Fibroblast of lung (primary cell): ENCODE measurements around the gene ARFRP1. TPM values are rescaled to one million over a fixed set of nuclear protein-coding genes. Genes with fewer than 3 reads are reported as not detected.
A peak's percentile ranks its signal among the peaks of the same experiment; 100 is the strongest.
"Not testable (repeated sequence)": the region's sequence is repeated elsewhere in the genome, so short reads cannot be mapped to it uniquely, and the experiment has no call there.

ENCODE experiments used
- DNase-seq, 2 donors: peaks; one replicate each; pipeline versions ENCODE4 v3.0.0 to v3.0.0-alpha.2; 2010; ENCODE audit warnings: low read depth in 2 of 2
- H2AFZ ChIP-seq: 2 replicates; pipeline ENCODE4 v1.5.1; 2012; ENCODE audit warnings: low read length, control low read depth, inconsistent platforms
- H3K27ac ChIP-seq: 2 replicates; pipeline ENCODE4 v1.5.1; 2011; ENCODE audit warnings: low read length, control low read depth; ENCODE audit not compliant: insufficient read depth
- H3K27me3 ChIP-seq: 2 replicates; pipeline ENCODE4 v1.5.1; 2011; ENCODE audit warnings: mild to moderate bottlenecking, low read length; ENCODE audit not compliant: control insufficient read depth, insufficient read depth
- H3K36me3 ChIP-seq: 2 replicates; pipeline ENCODE4 v1.5.1; 2011; ENCODE audit warnings: low read length; ENCODE audit not compliant: control insufficient read depth, insufficient read depth
- H3K4me1 ChIP-seq: 2 replicates; pipeline ENCODE4 v1.5.1; 2011; ENCODE audit warnings: low read length; ENCODE audit not compliant: control insufficient read depth, insufficient read depth; ENCODE audit errors: extremely low read depth
- H3K4me2 ChIP-seq: 2 replicates; pipeline ENCODE4 v1.5.1; 2011; ENCODE audit warnings: low read length, control low read depth; ENCODE audit not compliant: insufficient read depth; ENCODE audit errors: extremely low read depth
- H3K4me3 ChIP-seq, 4 experiments: fragments of 200-600 bp in 1 of 4; sonication (generic) in 1 of 4; replicated peaks in 1 of 4; 2 replicates each; pipeline ENCODE4 v1.5.1; 2011 to 2016; ENCODE audit warnings: low read length in 4 of 4, low read depth in 3 of 4, mild to moderate bottlenecking in 3 of 4, control low read depth in 2 of 4, inconsistent platforms in 1 of 4, mixed read lengths in 1 of 4; ENCODE audit not compliant: insufficient read depth in 1 of 4; ENCODE audit errors: control extremely low read depth in 1 of 4
- H3K79me2 ChIP-seq: 2 replicates; pipeline ENCODE4 v1.5.1; 2012; ENCODE audit warnings: mild to moderate bottlenecking, low read length, inconsistent platforms; ENCODE audit not compliant: control insufficient read depth, insufficient read depth
- H3K9ac ChIP-seq: 2 replicates; pipeline ENCODE4 v1.5.1; 2011; ENCODE audit warnings: mild to moderate bottlenecking, low read length, control low read depth; ENCODE audit not compliant: insufficient read depth
- H3K9me3 ChIP-seq: 2 replicates; pipeline ENCODE4 v1.5.1; 2012; ENCODE audit warnings: low read depth, low read length; ENCODE audit not compliant: control insufficient read depth, insufficient read depth
- H4K20me1 ChIP-seq: 2 replicates; pipeline ENCODE4 v1.5.1; 2011; ENCODE audit warnings: low read length; ENCODE audit not compliant: control insufficient read depth, insufficient read depth; ENCODE audit errors: extremely low read depth
- EZH2 ChIP-seq: IDR thresholded peaks from 2 replicates; pipeline ENCODE4 v1.5.1; 2012; ENCODE audit warnings: low read length, control low read depth, mild to moderate bottlenecking; ENCODE audit errors: missing control alignments
- polyA plus RNA-seq, 2 donors: library from polyadenylated mRNA; depleted of rRNA in 1 of 2; stranded (reverse) in 1 of 2; unstranded in 1 of 2; fragments of >200 nt; gene quantifications; 2 replicates each; pipeline ENCODE4 v1.2.1, GENCODE V29; 2011 to 2012; ENCODE audit warnings: missing spikeins in 1 of 2
- total RNA-seq: library from RNA; depleted of rRNA; stranded (reverse); fragments of >200 nt; gene quantifications from 2 replicates; pipeline ENCODE4 v1.2.1, GENCODE V29; 2014
- TF ChIP-seq, protein P1 (sequence below), 2 donors: IDR thresholded peaks in 1 of 2; conservative IDR thresholded peaks in 1 of 2; 1 replicate in 1 of 2; 2 replicates in 1 of 2; pipeline ENCODE4 v1.5.1; 2011 to 2012; ENCODE audit warnings: low read length in 2 of 2, control low read depth in 1 of 2, inconsistent platforms in 1 of 2, low read depth in 1 of 2, mild to moderate bottlenecking in 1 of 2

The ARFRP1 gene
- total and polyA plus RNA-seq, 2 donors (not counting 1 experiment from before 2014, with no cell fraction given) = 34.6 to 35.0 TPM

DNA sequence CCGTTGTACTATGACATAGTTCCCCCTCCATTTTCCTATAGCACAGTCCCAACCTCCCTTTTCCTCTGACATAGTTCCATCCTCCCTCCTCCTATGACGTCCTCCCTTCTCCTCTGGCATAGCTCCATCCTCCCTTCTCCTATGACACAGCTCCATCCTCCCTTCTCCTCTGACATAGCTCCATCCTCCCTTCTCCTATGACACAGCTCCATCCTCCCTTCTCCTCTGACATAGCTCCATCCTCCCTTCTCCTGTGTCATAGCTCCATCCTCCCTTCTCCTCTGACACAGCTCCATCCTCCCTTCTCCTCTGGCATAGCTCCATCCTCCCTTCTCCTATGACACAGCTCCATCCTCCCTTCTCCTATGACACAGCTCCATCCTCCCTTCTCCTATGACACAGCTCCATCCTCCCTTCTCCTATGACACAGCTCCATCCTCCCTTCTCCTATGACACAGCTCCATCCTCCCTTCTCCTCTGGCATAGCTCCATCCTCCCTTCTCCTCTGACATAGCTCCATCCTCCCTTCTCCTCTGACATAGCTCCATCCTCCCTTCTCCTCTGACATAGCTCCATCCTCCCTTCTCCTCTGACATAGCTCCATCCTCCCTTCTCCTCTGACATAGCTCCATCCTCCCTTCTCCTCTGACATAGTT is 15.3 kb upstream of the ARFRP1 start:
- not testable (repeated sequence) for H3K9ac ChIP-seq, H3K9me3 ChIP-seq, H3K36me3 ChIP-seq, H3K4me3 ChIP-seq, H3K27me3 ChIP-seq, H3K27ac ChIP-seq, H2AFZ ChIP-seq, H3K4me2 ChIP-seq, H3K4me1 ChIP-seq, H4K20me1 ChIP-seq
- DNase-seq = peak in 1 of 2 donors; percentile 16
- H3K79me2 ChIP-seq = peaks cover 17% of the 10 kb centered on the region

DNA sequence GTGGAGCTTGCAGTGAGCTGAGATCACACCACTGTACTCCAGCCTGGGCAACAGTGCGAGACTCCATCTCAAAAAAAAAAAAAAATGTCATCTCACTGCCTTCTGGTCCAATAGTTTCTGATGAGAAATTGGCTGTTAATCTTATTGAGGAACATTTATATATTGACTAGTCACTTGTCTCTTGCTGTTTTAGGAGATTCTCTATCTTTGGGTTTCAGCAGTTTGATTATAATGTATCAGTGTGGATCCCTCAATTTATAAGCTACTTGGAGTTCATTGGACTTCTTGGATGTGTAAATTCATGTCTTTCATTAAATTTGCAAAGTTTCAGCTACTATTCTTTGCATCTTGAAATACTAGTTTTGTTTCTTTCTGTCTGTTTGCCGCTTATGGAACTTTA is 11.2 kb upstream of the ARFRP1 start:
- H3K27me3 ChIP-seq = no peaks in the 10 kb centered on the region
- H3K27ac ChIP-seq = no peak overlapping the region
- H3K36me3 ChIP-seq = peaks cover 10% of the 10 kb centered on the region
- no peaks in the 10 kb centered on the region for H4K20me1 ChIP-seq
- H3K4me3 ChIP-seq = no peak overlapping the region
- peaks cover 26% of the 10 kb centered on the region for H3K79me2 ChIP-seq
- TF ChIP-seq, protein P1, sequence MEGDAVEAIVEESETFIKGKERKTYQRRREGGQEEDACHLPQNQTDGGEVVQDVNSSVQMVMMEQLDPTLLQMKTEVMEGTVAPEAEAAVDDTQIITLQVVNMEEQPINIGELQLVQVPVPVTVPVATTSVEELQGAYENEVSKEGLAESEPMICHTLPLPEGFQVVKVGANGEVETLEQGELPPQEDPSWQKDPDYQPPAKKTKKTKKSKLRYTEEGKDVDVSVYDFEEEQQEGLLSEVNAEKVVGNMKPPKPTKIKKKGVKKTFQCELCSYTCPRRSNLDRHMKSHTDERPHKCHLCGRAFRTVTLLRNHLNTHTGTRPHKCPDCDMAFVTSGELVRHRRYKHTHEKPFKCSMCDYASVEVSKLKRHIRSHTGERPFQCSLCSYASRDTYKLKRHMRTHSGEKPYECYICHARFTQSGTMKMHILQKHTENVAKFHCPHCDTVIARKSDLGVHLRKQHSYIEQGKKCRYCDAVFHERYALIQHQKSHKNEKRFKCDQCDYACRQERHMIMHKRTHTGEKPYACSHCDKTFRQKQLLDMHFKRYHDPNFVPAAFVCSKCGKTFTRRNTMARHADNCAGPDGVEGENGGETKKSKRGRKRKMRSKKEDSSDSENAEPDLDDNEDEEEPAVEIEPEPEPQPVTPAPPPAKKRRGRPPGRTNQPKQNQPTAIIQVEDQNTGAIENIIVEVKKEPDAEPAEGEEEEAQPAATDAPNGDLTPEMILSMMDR (conservative IDR thresholded peaks at IDR 0.05 in 1 of 2, IDR thresholded peaks at IDR 0.05 in 1 of 2; ENCODE audit: low read depth in 1 of 2, low read length in 2 of 2) = no peak
- TF ChIP-seq EZH2 = no peak
- DNase-seq = no peak
- no peak overlapping the region for H3K9ac ChIP-seq
- no peaks in the 10 kb centered on the region for H3K4me1 ChIP-seq
- no peak overlapping the region for H3K4me2 ChIP-seq
- no peaks in the 10 kb centered on the region for H3K9me3 ChIP-seq
- no peak overlapping the region for H2AFZ ChIP-seq

DNA sequence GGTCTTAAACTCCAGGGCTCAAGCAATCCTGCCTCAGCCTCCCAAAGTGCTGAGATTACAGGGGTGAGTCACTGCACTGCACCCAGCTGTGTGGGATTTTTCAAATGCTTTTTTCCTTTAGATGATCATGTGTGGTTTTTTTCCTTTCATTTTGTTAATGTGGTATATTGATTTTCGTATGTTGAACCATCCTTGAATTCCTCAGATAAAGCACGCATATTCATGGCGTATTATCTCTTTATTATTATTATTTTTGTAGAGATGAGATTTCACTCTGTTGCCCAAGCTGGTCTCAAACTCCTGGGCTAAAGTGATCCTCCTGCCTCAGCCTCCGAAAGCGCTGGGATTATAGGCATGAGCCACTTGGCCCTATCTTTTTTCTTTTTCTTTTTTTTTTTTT is 7.1 kb upstream of the ARFRP1 start:
- Histone ChIP-seq H3K79me2 (peaks cover 36% of the 10 kb centered on the region), H3K27me3 (no peaks in the 10 kb centered on the region), H2AFZ (no peak overlapping the region), H4K20me1 (no peaks in the 10 kb centered on the region), H3K27ac (no peak overlapping the region), H3K4me1 (no peaks in the 10 kb centered on the region), H3K9ac (no peak overlapping the region), H3K9me3 (no peaks in the 10 kb centered on the region), H3K4me2 (no peak overlapping the region), H3K4me3 (no peak overlapping the region), H3K36me3 (peaks cover 9% of the 10 kb centered on the region)
- DNase-seq = no peak
- no peak for TF ChIP-seq EZH2
- TF ChIP-seq, protein P1 (conservative IDR thresholded peaks at IDR 0.05 in 1 of 2, IDR thresholded peaks at IDR 0.05 in 1 of 2; ENCODE audit: low read depth in 1 of 2, low read length in 2 of 2) = no peak
